ENCODE results near the gene RFC2. TPM values are rescaled to one million over a fixed set of nuclear protein-coding genes. Genes with fewer than 3 reads are reported as not detected.

Gene RFC2
- total and polyA plus RNA-seq, 5 donors = 8.9 to 11.5 (median 9.1) TPM

GRCh38 chr7:74185016-74185415 is 69.2 kb downstream of the RFC2 start:
- H3K4me1 ChIP-seq (ENCODE audit: control insufficient read depth, insufficient read depth, low read length) = peaks cover 28% of the 10 kb centered on the region
- no peak for ATAC-seq
- H3K27me3 ChIP-seq (ENCODE audit: control insufficient read depth, insufficient read depth) = no peaks in the 10 kb centered on the region
- H3K27ac ChIP-seq (ENCODE audit: low read length) = no peak overlapping the region
- no peak overlapping the region for H3K4me3 ChIP-seq (ENCODE audit: low read length)
- WGBS = 84% methylated on average over 6 of the region's 6 CpGs
- intact Hi-C loops (cut with DNase I) = no loop called here
- no peaks in the 10 kb centered on the region for H3K9me3 ChIP-seq (ENCODE audit: control insufficient read depth, low read length)
- DNase-seq = no peak

GRCh38 chr7:74183653-74184450 is 70.3 kb downstream of the RFC2 start:
- Histone ChIP-seq H3K27me3 (ENCODE audit: control insufficient read depth, insufficient read depth) (no peaks in the 10 kb centered on the region), H3K4me3 (ENCODE audit: low read length) (no peak overlapping the region), H3K27ac (ENCODE audit: low read length) (peak overlapping the region; percentile 39), H3K9me3 (ENCODE audit: control insufficient read depth, low read length) (no peaks in the 10 kb centered on the region), H3K4me1 (ENCODE audit: control insufficient read depth, insufficient read depth, low read length) (peaks cover 29% of the 10 kb centered on the region)
- no peak for DNase-seq
- WGBS = 49% methylated on average over 7 of the region's 7 CpGs
- ATAC-seq = peak; percentile 15 to 29
- intact Hi-C loops (cut with DNase I) = no loop called here

GRCh38 chr7:74183142-74183541 is 71.1 kb downstream of the RFC2 start:
- Histone ChIP-seq H3K27me3 (ENCODE audit: control insufficient read depth, insufficient read depth) (no peaks in the 10 kb centered on the region), H3K4me3 (ENCODE audit: low read length) (no peak overlapping the region), H3K4me1 (ENCODE audit: control insufficient read depth, insufficient read depth, low read length) (peaks cover 26% of the 10 kb centered on the region), H3K27ac (ENCODE audit: low read length) (peak overlapping the region; percentile 23), H3K9me3 (ENCODE audit: control insufficient read depth, low read length) (no peaks in the 10 kb centered on the region)
- DNase-seq = no peak
- peak in 1 of 2 donors; percentile 33 for ATAC-seq
- intact Hi-C loops (cut with DNase I) = no loop called here
- 62% methylated on average over 3 of the region's 3 CpGs for WGBS

GRCh38 chr7:74182453-74183090 is 71.6 kb downstream of the RFC2 start:
- 68% methylated on average over 6 of the region's 6 CpGs for WGBS

GRCh38 chr7:74181821-74182220 is 72.4 kb downstream of the RFC2 start:
- Histone ChIP-seq H3K27ac (ENCODE audit: low read length) (no peak overlapping the region), H3K27me3 (ENCODE audit: control insufficient read depth, insufficient read depth) (no peaks in the 10 kb centered on the region), H3K4me1 (ENCODE audit: control insufficient read depth, insufficient read depth, low read length) (peaks cover 20% of the 10 kb centered on the region), H3K4me3 (ENCODE audit: low read length) (no peak overlapping the region), H3K9me3 (ENCODE audit: control insufficient read depth, low read length) (no peaks in the 10 kb centered on the region)
- intact Hi-C loops (cut with DNase I) = no loop called here
- WGBS = 68% methylated on average over 5 of the region's 5 CpGs
- ATAC-seq (no peak), DNase-seq (no peak)

More at GRCh38 chr7:74182453-74183090, 71.6 kb downstream of the RFC2 start:
- no peak for DNase-seq
- Histone ChIP-seq H3K4me3 (ENCODE audit: low read length) (no peak overlapping the region), H3K27ac (ENCODE audit: low read length) (peak overlapping the region; percentile 40), H3K27me3 (ENCODE audit: control insufficient read depth, insufficient read depth) (no peaks in the 10 kb centered on the region), H3K9me3 (ENCODE audit: control insufficient read depth, low read length) (no peaks in the 10 kb centered on the region), H3K4me1 (ENCODE audit: control insufficient read depth, insufficient read depth, low read length) (peaks cover 23% of the 10 kb centered on the region)
- intact Hi-C loops (cut with DNase I) = no loop called here
- peak; percentile 13 to 47 for ATAC-seq

Small RNA genes lying within 50 kb of the gene (microRNA-seq; reads per million reads assigned to microRNA genes)
- gene MIR590 = 372 to 1,030 reads per million in 2 donors

Other genes starting within 250 kb of the RFC2 start
- gene ELN, start 226.2 kb downstream of the RFC2 start, total RNA-seq = 100 to 1,000 TPM in 3 of 4 donors, 10 to 100 TPM in 1; 100.0 to 323 (median 120) TPM
- 73.4 TPM for gene ELN, start 226.2 kb downstream of the RFC2 start, polyA plus RNA-seq
- 10 to 100 TPM; 10.4 to 13.5 (median 11.9) TPM for gene LIMK1, start 170.6 kb downstream of the RFC2 start, total RNA-seq
- 7.6 TPM for gene LIMK1, start 170.6 kb downstream of the RFC2 start, polyA plus RNA-seq
- 100 to 1,000 TPM; 186 to 223 (median 202) TPM for gene EIF4H, start 80.0 kb downstream of the RFC2 start, total RNA-seq
- gene EIF4H, start 80.0 kb downstream of the RFC2 start, polyA plus RNA-seq = 139 TPM
- gene LAT2, start 44.4 kb downstream of the RFC2 start, total RNA-seq = 1 to 10 TPM; 2.4 to 5.1 (median 3.8) TPM
- gene LAT2, start 44.4 kb downstream of the RFC2 start, polyA plus RNA-seq = 2.1 TPM
- 1 to 10 TPM; 7.2 to 9.4 (median 8.9) TPM for gene CLIP2, start 35.0 kb upstream of the RFC2 start, total RNA-seq
- gene CLIP2, start 35.0 kb upstream of the RFC2 start, polyA plus RNA-seq = 6.3 TPM
- gene GTF2IRD1, start 199.5 kb upstream of the RFC2 start, total RNA-seq = 10 to 100 TPM; 18.9 to 29.9 (median 21.4) TPM
- gene GTF2IRD1, start 199.5 kb upstream of the RFC2 start, polyA plus RNA-seq = 10.6 TPM